Prostate gland (tissue), 2 donors: Measurements from ENCODE around the gene PARP11.

Experiments used
- CTCF ChIP-seq, 4 experiments: fragments of 200-600 bp in 2 of 4; fragments of 450-650 bp in 2 of 4; sonication (generic) in 2 of 4; IDR thresholded peaks; 1 replicate in 3 of 4; 2 replicates in 1 of 4; pipeline ENCODE4 v1.5.1; 2016 to 2019; ENCODE audit warnings: antibody characterized with exemption in 4 of 4, mild to moderate bottlenecking in 2 of 4, moderate library complexity in 2 of 4
- POLR2A ChIP-seq: fragments of 450-650 bp; IDR thresholded peaks from one replicate; pipeline ENCODE4 v1.6.1; 2016; ENCODE audit warnings: antibody characterized with exemption, mild to moderate bottlenecking

- no peak for TF ChIP-seq CTCF (IDR thresholded peaks at IDR 0.05)
- TF ChIP-seq POLR2A = no peak
These were observed 51.8 kb downstream of the PARP11 start for GRCh38 chr12:3821441-3821840.
